ENCODE results near the gene NOX3.

Gene NOX3

DNA sequence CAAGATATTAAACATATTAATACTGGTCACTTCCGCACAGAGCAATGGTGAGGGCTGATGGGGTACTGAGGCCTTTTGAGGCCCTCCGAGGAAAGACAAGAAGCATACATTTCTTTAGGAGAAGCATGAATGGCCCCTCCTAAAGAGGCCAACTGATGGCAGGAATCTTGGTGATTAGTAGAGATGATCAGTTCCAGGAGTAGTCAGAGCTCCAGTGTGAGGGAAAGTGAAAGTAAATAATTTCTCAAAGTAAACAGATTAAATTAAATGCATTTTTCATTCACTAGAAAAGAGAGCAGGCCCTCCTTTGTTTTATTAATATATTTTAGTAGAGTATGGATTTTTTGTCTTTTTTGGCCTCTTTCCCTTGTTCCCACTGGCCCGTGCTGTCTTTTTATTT lies 38.2 kb downstream of the NOX3 start:
- no peak for TF ChIP-seq CTCF (conservative IDR thresholded peaks at IDR 0.05)
- TF ChIP-seq ZFX (IDR thresholded peaks at IDR 0.05): no peak

DNA sequence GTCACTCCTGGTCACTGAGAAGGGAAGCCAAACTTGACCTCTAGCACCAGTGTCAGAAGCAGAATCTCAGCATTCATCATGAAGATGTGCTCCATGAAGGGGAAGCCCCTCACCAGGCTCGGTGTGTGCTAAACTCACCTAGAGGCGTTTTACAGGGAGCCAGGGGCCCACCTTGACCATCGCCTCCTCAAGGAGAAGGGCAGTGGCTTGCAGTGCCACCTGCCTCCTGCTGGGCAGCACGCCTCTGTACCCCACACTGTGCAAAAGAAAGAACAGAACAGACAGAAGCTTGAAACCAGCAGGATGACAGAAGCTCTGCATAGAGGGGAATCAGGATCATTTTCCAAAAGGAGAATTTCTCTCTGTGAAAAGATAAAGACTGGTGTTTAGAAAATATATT lies 39.7 kb downstream of the NOX3 start:
- no peak for TF ChIP-seq ZFX (IDR thresholded peaks at IDR 0.05)
- TF ChIP-seq CTCF (conservative IDR thresholded peaks at IDR 0.05): no peak
- H3K27ac ChIP-seq: no peak overlapping the region

More for the DNA sequence above, 38.2 kb downstream of the NOX3 start:
- H3K27ac ChIP-seq: no peak overlapping the region

DNA sequence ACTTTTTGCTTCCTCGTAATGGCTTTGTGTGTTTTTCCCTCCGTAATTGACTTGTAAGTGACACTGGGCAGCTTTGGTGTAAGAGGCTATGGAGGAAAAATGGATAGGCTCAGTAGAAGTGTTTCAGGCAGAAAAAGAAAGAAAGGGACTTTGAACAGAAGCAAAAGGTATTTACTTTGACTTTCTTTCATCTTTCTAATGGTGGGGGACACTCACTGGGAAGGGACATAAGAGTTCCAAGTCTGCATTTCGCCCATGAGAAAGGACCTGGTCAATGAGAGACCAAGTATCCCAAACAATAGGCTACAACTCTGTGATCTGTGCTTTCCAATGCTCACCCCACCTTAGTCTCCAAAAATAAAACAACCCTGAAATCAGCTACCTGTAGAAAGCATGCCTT lies 41.6 kb downstream of the NOX3 start:
- no peak for TF ChIP-seq ZFX (IDR thresholded peaks at IDR 0.05)
- no peak for TF ChIP-seq CTCF (conservative IDR thresholded peaks at IDR 0.05)
- no peak overlapping the region for H3K27ac ChIP-seq

DNA sequence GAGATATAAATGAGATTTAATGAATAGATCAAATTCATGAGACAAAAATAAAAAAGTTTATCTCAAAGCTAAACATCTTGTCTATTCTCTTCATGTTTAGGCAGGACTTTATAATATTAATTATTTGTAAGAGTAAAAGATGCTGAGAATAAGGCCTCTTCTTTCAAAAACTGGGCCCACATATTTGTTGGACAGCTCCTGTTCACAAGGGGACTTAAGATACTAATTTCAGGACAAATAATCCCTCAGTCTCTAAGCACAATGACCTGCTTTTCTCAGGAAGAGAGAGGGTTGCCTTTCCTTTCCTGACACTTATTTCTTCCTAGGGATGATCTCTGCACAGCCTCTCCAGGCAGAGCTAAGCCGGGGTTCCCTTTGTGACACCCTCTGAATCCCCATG lies 43.3 kb downstream of the NOX3 start:
- TF ChIP-seq ZFX (IDR thresholded peaks at IDR 0.05) (no peak), CTCF (conservative IDR thresholded peaks at IDR 0.05) (no peak)
- H3K27ac ChIP-seq: no peak overlapping the region

DNA sequence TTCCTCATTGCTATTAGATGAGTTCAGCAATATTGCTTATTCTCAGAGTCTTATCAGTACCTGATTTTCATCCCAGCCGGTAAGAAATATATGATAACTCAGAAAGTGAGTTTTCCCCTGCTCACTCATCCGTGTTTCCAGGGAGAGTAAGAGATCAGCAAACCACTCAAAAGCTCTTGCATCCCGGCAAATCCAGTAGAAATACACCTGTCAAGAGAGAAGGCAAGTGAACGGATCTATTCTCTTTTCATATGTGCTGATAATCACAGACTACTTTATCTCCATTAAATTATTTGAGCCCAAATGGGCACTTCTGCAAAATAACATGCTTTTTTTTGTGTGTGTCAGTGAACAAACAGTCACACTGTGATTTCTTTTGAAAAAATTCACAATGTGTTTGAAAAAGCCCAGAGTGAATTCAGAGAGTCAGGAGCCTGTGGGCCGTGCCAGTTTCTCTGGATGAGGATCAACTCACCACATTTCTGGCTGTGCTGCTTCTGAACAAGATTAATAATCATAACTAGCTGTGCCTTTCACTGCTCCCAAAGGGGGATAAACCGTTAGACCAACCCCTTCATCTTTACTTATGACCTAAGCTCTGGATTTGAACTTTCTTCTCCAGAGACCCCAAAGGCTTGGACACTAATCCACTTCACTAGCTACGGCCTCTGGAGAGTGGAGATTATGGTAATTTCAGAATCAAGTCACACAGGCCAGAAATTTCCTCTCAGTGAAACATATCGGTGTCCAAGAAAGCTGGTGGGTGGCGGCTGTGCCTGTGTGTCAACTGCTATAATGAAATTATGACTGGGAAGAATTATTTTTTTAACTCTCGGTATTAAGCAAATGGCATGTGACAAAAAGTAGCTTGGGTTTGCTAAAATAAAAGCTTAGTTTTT lies 44.2 kb downstream of the NOX3 start:
- TF ChIP-seq ZFX (IDR thresholded peaks at IDR 0.05) (no peak), CTCF (conservative IDR thresholded peaks at IDR 0.05) (no peak)
- H3K27ac ChIP-seq: no peak overlapping the region

GRCh38 chr6:155409391-155409790 lies 46.2 kb downstream of the NOX3 start:
- no peak overlapping the region for H3K27ac ChIP-seq
- TF ChIP-seq CTCF (conservative IDR thresholded peaks at IDR 0.05) (no peak), ZFX (IDR thresholded peaks at IDR 0.05) (no peak)

GRCh38 chr6:155408981-155409380 lies 46.7 kb downstream of the NOX3 start:
- no peak overlapping the region for H3K27ac ChIP-seq
- TF ChIP-seq ZFX (IDR thresholded peaks at IDR 0.05): no peak
- TF ChIP-seq CTCF (conservative IDR thresholded peaks at IDR 0.05): no peak

Measured in C4-2B (cell line).